ENCODE results near the gene ZNF655.
"Not testable (repeated sequence)": the region's sequence is repeated elsewhere in the genome, so short reads cannot be mapped to it uniquely, and the experiment has no call there.

ZNF655 gene

GRCh38 chr7:99558306-99559174 is at the start of gene ZNF655:
TSS of gene ZNF655 (plus strand) at chr7:99558642. CDS start at chr7:99560560, 1,918 bp downstream.
- peak; percentile 95 for DNase-seq

GRCh38 chr7:99514050-99514449 is 44.4 kb upstream of the ZNF655 start:
- no peak for DNase-seq

- no peak for DNase-seq
These were observed 37.0 kb upstream of the ZNF655 start for GRCh38 chr7:99521399-99521798.

- DNase-seq, result peak; percentile 16
These were observed 32.6 kb upstream of the ZNF655 start for GRCh38 chr7:99525713-99526440.

GRCh38 chr7:99531354-99531765 is 27.1 kb upstream of the ZNF655 start:
- no peak for DNase-seq

- no peak for DNase-seq
These were observed 22.8 kb upstream of the ZNF655 start for GRCh38 chr7:99535667-99536066.

- DNase-seq, result no peak
These were observed 19.1 kb upstream of the ZNF655 start for GRCh38 chr7:99539213-99539811.

GRCh38 chr7:99540542-99540941 is 17.9 kb upstream of the ZNF655 start:
- DNase-seq, result no peak

GRCh38 chr7:99541212-99541611 is 17.2 kb upstream of the ZNF655 start:
- no peak for DNase-seq

- DNase-seq, result no peak
These were observed 15.3 kb upstream of the ZNF655 start for GRCh38 chr7:99543081-99543671.

GRCh38 chr7:99543916-99544315 is 14.5 kb upstream of the ZNF655 start:
- DNase-seq, result no peak

- not testable (repeated sequence) for DNase-seq
These were observed 13.1 kb upstream of the ZNF655 start for GRCh38 chr7:99545308-99545707.

GRCh38 chr7:99549545-99549944 is 8.9 kb upstream of the ZNF655 start:
- not testable (repeated sequence) for DNase-seq

- peak; percentile 22 for DNase-seq
These were observed 7.1 kb upstream of the ZNF655 start for GRCh38 chr7:99551334-99551733.

GRCh38 chr7:99551767-99552463 is 6.5 kb upstream of the ZNF655 start, which contains the start of gene FAM200A:
TSS of gene FAM200A (minus strand) at chr7:99552114. CDS start at chr7:99548407, 3,707 bp downstream.
- DNase-seq, result peak; percentile 97

GRCh38 chr7:99553039-99553438 is 5.4 kb upstream of the ZNF655 start:
- no peak for DNase-seq

- DNase-seq, result no peak
These were observed 3.5 kb upstream of the ZNF655 start for GRCh38 chr7:99554939-99555338.

- no peak for DNase-seq
These were observed 1.2 kb upstream of the ZNF655 start for GRCh38 chr7:99557196-99557607.

GRCh38 chr7:99557940-99558305 is 519 bp upstream of the ZNF655 start:
- no peak for DNase-seq

GRCh38 chr7:99559175-99559915 is 903 bp downstream of the ZNF655 start:
- DNase-seq, result no peak

GRCh38 chr7:99560834-99561736 is 2.6 kb downstream of the ZNF655 start:
- no peak for DNase-seq
